ENCODE data around the gene CPSF2. TPM values are rescaled to one million over a fixed set of nuclear protein-coding genes. Genes with fewer than 3 reads are reported as not detected.
"Not testable (repeated sequence)": the region's sequence is repeated elsewhere in the genome, so short reads cannot be mapped to it uniquely, and the experiment has no call there.

CPSF2 gene
- total RNA-seq, 2 donors from 2014 or later, result 42.9 to 88.8 TPM

DNA sequence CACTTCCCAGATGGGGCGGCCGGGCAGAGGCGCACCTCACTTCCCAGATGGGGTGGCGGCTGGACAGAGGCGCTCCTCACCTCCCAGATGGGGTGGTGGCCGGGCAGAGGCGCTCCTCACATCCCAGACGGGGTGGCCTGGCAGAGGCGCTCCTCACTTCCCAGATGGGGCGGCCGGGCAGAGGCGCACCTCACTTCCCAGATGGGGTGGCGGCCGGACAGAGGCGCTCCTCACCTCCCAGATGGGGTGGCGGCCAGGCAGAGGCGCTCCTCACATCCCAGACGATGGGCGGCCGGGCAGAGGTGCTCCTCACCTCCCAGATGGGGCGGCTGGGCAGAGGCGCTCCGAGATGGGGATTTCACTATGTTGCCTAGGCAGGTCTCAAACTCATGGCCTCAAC, 65.8 kb downstream of the CPSF2 start:
- H3K27me3 Mint-ChIP-seq; ATAC-seq (replicated peaks); H3K36me3 Mint-ChIP-seq (ENCODE audit: low read depth); H3K4me1 Mint-ChIP-seq; H3K27ac Mint-ChIP-seq; H3K4me3 Mint-ChIP-seq; H3K9me3 Mint-ChIP-seq: not testable (repeated sequence)

- Mint-ChIP-seq H3K4me1 (no peaks in the 10 kb centered on the region), H3K9me3 (no peaks in the 10 kb centered on the region), H3K27ac (no peak overlapping the region), H3K27me3 (no peaks in the 10 kb centered on the region), H3K36me3 (ENCODE audit: low read depth) (no peaks in the 10 kb centered on the region), H3K4me3 (no peak overlapping the region)
- no peak for ATAC-seq (replicated peaks)
Observed at GRCh38 chr14:92190768-92191167, 69.0 kb downstream of the CPSF2 start.

DNA sequence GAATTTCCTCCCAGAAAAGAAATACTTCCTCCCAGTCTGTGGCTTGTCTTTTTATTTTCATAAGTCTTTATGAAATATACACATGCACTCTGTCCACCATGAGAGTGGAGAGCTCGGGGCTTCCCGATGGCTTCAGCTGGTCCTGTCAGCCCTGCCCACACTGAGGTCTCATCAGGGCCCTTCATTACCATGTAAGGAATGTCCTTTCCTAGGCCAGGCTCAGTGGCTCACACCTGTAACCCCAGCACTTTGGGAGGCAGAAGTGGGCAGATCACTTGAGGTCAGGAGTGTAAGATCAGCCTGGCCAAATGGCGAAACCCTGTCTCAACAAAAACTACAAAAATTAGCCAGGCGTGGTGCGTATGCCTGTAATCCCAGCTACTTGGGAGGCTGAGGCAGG, 77.0 kb downstream of the CPSF2 start:
- Mint-ChIP-seq H3K27me3 (peaks cover 20% of the 10 kb centered on the region), H3K9me3 (no peaks in the 10 kb centered on the region), H3K4me3 (no peak overlapping the region), H3K4me1 (no peaks in the 10 kb centered on the region), H3K36me3 (ENCODE audit: low read depth) (no peaks in the 10 kb centered on the region), H3K27ac (no peak overlapping the region)
- ATAC-seq (replicated peaks), result no peak

GRCh38 chr14:92199763-92200162, 78.0 kb downstream of the CPSF2 start:
- no peak overlapping the region for H3K27ac Mint-ChIP-seq
- H3K9me3 Mint-ChIP-seq, result no peaks in the 10 kb centered on the region
- H3K4me3 Mint-ChIP-seq, result no peak overlapping the region
- ATAC-seq (replicated peaks), result no peak
- peaks cover 20% of the 10 kb centered on the region for H3K27me3 Mint-ChIP-seq
- no peaks in the 10 kb centered on the region for H3K4me1 Mint-ChIP-seq
- H3K36me3 Mint-ChIP-seq (ENCODE audit: low read depth), result no peaks in the 10 kb centered on the region

GRCh38 chr14:92203116-92203515, 81.3 kb downstream of the CPSF2 start:
- no peaks in the 10 kb centered on the region for H3K4me1 Mint-ChIP-seq
- no peak overlapping the region for H3K27ac Mint-ChIP-seq
- H3K27me3 Mint-ChIP-seq, result peaks cover 16% of the 10 kb centered on the region
- no peaks in the 10 kb centered on the region for H3K36me3 Mint-ChIP-seq (ENCODE audit: low read depth)
- ATAC-seq (replicated peaks), result no peak
- no peak overlapping the region for H3K4me3 Mint-ChIP-seq
- H3K9me3 Mint-ChIP-seq, result no peaks in the 10 kb centered on the region

GRCh38 chr14:92204792-92205191, 83.0 kb downstream of the CPSF2 start:
- peaks cover 15% of the 10 kb centered on the region for H3K27me3 Mint-ChIP-seq
- no peak overlapping the region for H3K4me3 Mint-ChIP-seq
- H3K27ac Mint-ChIP-seq, result no peak overlapping the region
- H3K9me3 Mint-ChIP-seq, result no peaks in the 10 kb centered on the region
- H3K36me3 Mint-ChIP-seq (ENCODE audit: low read depth), result no peaks in the 10 kb centered on the region
- H3K4me1 Mint-ChIP-seq, result no peaks in the 10 kb centered on the region
- ATAC-seq (replicated peaks), result no peak

GRCh38 chr14:92207012-92207927, 85.5 kb downstream of the CPSF2 start:
- Mint-ChIP-seq H3K27ac (no peak overlapping the region), H3K9me3 (peaks cover 7% of the 10 kb centered on the region)

DNA sequence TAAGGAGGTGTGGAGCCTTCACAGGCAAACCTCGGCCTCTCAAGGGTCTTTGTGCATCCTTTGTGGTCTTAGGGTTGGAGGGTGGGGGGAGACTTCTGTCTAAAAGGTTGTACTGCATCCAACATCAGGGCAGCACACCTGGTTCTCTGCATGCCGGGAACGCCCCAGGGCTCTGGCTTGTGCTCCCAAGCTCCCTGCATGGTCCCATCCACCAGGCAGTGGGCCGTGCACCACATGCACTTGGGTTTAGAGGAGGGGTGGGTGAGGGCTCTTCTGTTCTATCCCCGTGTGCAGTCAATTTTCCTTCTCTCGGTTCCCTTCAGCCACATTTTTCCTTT, 86.1 kb downstream of the CPSF2 start:
- Mint-ChIP-seq H3K4me1 (no peaks in the 10 kb centered on the region), H3K27ac (no peak overlapping the region), H3K27me3 (peaks cover 10% of the 10 kb centered on the region), H3K4me3 (no peak overlapping the region), H3K36me3 (ENCODE audit: low read depth) (no peaks in the 10 kb centered on the region), H3K9me3 (peaks cover 9% of the 10 kb centered on the region)
- ATAC-seq (replicated peaks), result no peak

More at GRCh38 chr14:92207012-92207927, 85.5 kb downstream of the CPSF2 start:
- no peaks in the 10 kb centered on the region for H3K36me3 Mint-ChIP-seq (ENCODE audit: low read depth)
- ATAC-seq (replicated peaks), result no peak
- peaks cover 15% of the 10 kb centered on the region for H3K27me3 Mint-ChIP-seq
- H3K4me3 Mint-ChIP-seq, result no peak overlapping the region
- H3K4me1 Mint-ChIP-seq, result no peaks in the 10 kb centered on the region

GRCh38 chr14:92209141-92209540, 87.4 kb downstream of the CPSF2 start:
- H3K4me1 Mint-ChIP-seq, result no peaks in the 10 kb centered on the region
- H3K36me3 Mint-ChIP-seq (ENCODE audit: low read depth), result no peaks in the 10 kb centered on the region
- H3K9me3 Mint-ChIP-seq, result peaks cover 16% of the 10 kb centered on the region
- H3K27me3 Mint-ChIP-seq, result peaks cover 15% of the 10 kb centered on the region
- no peak overlapping the region for H3K4me3 Mint-ChIP-seq
- ATAC-seq (replicated peaks), result no peak
- no peak overlapping the region for H3K27ac Mint-ChIP-seq

GRCh38 chr14:92213125-92213524, 91.4 kb downstream of the CPSF2 start:
- peaks cover 16% of the 10 kb centered on the region for H3K9me3 Mint-ChIP-seq
- H3K27me3 Mint-ChIP-seq, result peaks cover 30% of the 10 kb centered on the region
- not testable (repeated sequence) for H3K4me3 Mint-ChIP-seq; H3K36me3 Mint-ChIP-seq (ENCODE audit: low read depth); H3K27ac Mint-ChIP-seq; H3K4me1 Mint-ChIP-seq
- peak; percentile 82 for ATAC-seq (replicated peaks)

GRCh38 chr14:92215579-92215978, 93.8 kb downstream of the CPSF2 start:
- peaks cover 16% of the 10 kb centered on the region for H3K9me3 Mint-ChIP-seq
- no peak overlapping the region for H3K27ac Mint-ChIP-seq
- H3K27me3 Mint-ChIP-seq, result peaks cover 25% of the 10 kb centered on the region
- no peak overlapping the region for H3K4me3 Mint-ChIP-seq
- ATAC-seq (replicated peaks), result no peak
- H3K36me3 Mint-ChIP-seq (ENCODE audit: low read depth), result no peaks in the 10 kb centered on the region
- H3K4me1 Mint-ChIP-seq, result no peaks in the 10 kb centered on the region

DNA sequence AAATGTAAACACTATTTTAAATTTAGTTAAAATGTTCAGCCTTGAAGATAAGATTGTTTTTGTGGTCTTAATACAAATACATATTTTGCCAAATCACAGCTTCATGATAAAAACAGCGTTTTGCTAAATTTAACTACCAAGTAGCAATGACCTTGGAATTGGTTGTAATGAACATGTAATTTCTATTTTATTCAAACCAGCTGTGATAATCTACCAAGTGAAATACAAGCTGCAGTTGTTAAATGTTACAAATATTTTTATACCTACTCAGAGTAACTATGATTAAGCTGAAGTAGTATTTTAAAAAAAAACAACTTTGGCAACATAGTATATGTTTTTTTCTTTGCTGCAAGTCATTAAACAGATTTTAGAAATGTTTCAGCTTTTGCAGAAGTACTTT, 96.2 kb downstream of the CPSF2 start:
- H3K9me3 Mint-ChIP-seq, result peaks cover 6% of the 10 kb centered on the region
- no peaks in the 10 kb centered on the region for H3K4me1 Mint-ChIP-seq
- H3K36me3 Mint-ChIP-seq (ENCODE audit: low read depth), result no peaks in the 10 kb centered on the region
- H3K27me3 Mint-ChIP-seq, result peaks cover 20% of the 10 kb centered on the region
- H3K4me3 Mint-ChIP-seq, result no peak overlapping the region
- H3K27ac Mint-ChIP-seq, result no peak overlapping the region
- no peak for ATAC-seq (replicated peaks)

Other genes starting within 250 kb of the CPSF2 start
- 1 to 10 TPM; 1.4 to 7.6 TPM for gene FBLN5, start 174.3 kb upstream of the CPSF2 start, total RNA-seq
- 10 to 100 TPM; 38.5 to 39.8 TPM for gene TRIP11, start 81.9 kb upstream of the CPSF2 start, total RNA-seq
- gene ATXN3, start 15.4 kb upstream of the CPSF2 start, total RNA-seq, result 10 to 100 TPM; 21.8 to 31.7 TPM
- 10 to 100 TPM; 67.1 to 88.5 TPM for gene NDUFB1, start 263 bp upstream of the CPSF2 start, total RNA-seq
- not detected for gene SLC24A4, start 201.2 kb downstream of the CPSF2 start, total RNA-seq